Measurements from ENCODE around the gene GABRA6.

The GABRA6 gene

DNA sequence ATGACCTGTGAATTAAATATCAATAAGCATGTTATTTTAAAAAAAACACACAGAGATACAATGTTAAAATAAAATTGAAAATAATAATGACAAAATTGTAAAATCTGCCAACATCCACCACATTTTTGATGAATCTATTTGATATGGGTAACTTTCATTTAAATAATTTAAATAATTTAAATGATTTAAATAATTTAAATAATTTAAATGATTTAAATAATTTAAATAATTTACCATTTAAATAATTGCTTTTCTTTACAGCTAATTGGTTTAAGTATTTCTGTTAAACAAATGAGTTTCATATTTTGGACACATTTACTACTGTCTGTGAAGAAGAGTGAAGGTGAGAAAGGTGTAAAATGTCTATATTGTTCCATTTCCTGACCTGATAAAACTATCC, 22.1 kb upstream of the GABRA6 start:
- H3K27me3 ChIP-seq, result no peaks in the 10 kb centered on the region
- TF ChIP-seq, protein P1, sequence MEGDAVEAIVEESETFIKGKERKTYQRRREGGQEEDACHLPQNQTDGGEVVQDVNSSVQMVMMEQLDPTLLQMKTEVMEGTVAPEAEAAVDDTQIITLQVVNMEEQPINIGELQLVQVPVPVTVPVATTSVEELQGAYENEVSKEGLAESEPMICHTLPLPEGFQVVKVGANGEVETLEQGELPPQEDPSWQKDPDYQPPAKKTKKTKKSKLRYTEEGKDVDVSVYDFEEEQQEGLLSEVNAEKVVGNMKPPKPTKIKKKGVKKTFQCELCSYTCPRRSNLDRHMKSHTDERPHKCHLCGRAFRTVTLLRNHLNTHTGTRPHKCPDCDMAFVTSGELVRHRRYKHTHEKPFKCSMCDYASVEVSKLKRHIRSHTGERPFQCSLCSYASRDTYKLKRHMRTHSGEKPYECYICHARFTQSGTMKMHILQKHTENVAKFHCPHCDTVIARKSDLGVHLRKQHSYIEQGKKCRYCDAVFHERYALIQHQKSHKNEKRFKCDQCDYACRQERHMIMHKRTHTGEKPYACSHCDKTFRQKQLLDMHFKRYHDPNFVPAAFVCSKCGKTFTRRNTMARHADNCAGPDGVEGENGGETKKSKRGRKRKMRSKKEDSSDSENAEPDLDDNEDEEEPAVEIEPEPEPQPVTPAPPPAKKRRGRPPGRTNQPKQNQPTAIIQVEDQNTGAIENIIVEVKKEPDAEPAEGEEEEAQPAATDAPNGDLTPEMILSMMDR (IDR thresholded peaks at IDR 0.05), result no peak
- H3K4me1 ChIP-seq (ENCODE audit: control insufficient read depth in 1 of 2, insufficient read depth in 1 of 2, low read depth in 1 of 2, low read length in 1 of 2), result no peaks in the 10 kb centered on the region

DNA sequence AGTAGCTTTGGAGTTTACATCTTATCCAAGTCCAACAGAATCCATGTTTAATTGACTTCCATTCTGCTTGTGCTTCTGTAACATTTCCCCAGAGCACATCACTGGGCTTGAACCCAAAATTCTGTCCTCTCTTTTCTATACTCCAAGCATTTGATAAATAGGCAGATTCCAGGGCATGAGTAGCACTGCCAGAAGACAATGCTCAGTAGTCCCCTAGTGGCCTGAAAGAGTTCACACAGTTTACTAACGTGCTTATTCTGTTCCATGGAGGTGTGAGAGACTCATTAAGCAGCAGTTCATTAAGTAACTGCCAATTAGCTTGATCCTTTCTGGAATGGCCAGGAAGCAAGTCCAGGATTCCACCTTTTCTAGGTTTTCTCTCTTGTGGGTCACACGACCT, 9.4 kb upstream of the GABRA6 start:
- H3K4me3 ChIP-seq (ENCODE audit: low read depth in 1 of 2, low read length in 1 of 2), result no peak overlapping the region
- no peaks in the 10 kb centered on the region for H3K27me3 ChIP-seq
- no peaks in the 10 kb centered on the region for H3K36me3 ChIP-seq
- H3K27ac ChIP-seq, result no peak overlapping the region
- no peaks in the 10 kb centered on the region for H3K9me3 ChIP-seq
- no peaks in the 10 kb centered on the region for H3K4me1 ChIP-seq (ENCODE audit: control insufficient read depth in 1 of 2, insufficient read depth in 1 of 2, low read depth in 1 of 2, low read length in 1 of 2)
- TF ChIP-seq, protein P1 (IDR thresholded peaks at IDR 0.05), result no peak

More for the DNA sequence above, 22.1 kb upstream of the GABRA6 start:
- H3K36me3 ChIP-seq, result no peaks in the 10 kb centered on the region
- no peak overlapping the region for H3K4me3 ChIP-seq (ENCODE audit: low read depth in 1 of 2, low read length in 1 of 2)
- H3K27ac ChIP-seq, result no peak overlapping the region
- no peaks in the 10 kb centered on the region for H3K9me3 ChIP-seq

DNA sequence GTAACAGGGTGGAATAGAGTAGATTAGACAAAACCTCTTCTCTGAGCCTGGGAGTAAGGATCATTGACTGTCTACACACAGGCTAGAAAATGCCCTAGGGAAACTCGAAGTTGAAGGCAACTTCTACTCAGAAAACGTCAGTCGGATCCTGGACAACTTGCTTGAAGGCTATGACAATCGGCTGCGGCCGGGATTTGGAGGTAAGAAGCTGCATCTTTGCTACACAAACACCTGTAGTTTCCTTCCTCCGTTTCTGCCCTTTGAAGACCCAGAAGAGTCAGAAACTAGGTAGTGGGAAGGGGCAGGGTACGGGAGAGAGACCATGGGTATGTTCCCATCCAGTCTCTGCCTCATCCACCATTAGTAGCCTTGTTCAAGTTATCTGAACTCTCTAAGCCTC, 628 bp downstream of the GABRA6 start:
- no peaks in the 10 kb centered on the region for H3K36me3 ChIP-seq
- H3K4me3 ChIP-seq (ENCODE audit: low read depth in 1 of 2, low read length in 1 of 2), result no peak overlapping the region
- H3K27me3 ChIP-seq, result no peaks in the 10 kb centered on the region
- H3K9me3 ChIP-seq, result no peaks in the 10 kb centered on the region
- H3K4me1 ChIP-seq (ENCODE audit: control insufficient read depth in 1 of 2, insufficient read depth in 1 of 2, low read depth in 1 of 2, low read length in 1 of 2), result no peaks in the 10 kb centered on the region
- TF ChIP-seq, protein P1 (IDR thresholded peaks at IDR 0.05), result no peak
- no peak overlapping the region for H3K27ac ChIP-seq

DNA sequence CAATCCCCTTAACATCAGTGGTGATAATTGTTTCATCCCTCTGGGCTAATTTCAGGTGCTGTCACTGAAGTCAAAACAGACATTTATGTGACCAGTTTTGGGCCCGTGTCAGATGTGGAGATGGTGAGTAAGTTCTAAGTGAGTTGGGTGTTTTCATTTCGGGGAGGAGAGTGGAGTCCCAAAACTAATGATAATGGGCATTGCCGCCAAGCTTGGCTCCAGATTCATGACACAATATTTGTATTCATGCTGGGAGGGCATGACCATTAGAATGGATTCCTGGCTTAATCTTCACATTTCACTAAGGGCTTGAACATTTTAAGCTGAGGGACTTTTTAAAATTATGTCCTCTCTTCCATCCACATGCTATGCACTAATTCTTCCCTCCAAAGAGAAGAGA, 1.4 kb downstream of the GABRA6 start:
- TF ChIP-seq, protein P1 (IDR thresholded peaks at IDR 0.05), result no peak
- H3K9me3 ChIP-seq, result no peaks in the 10 kb centered on the region
- H3K27ac ChIP-seq, result no peak overlapping the region
- no peaks in the 10 kb centered on the region for H3K27me3 ChIP-seq
- no peaks in the 10 kb centered on the region for H3K36me3 ChIP-seq
- H3K4me3 ChIP-seq (ENCODE audit: low read depth in 1 of 2, low read length in 1 of 2), result no peak overlapping the region
- H3K4me1 ChIP-seq (ENCODE audit: control insufficient read depth in 1 of 2, insufficient read depth in 1 of 2, low read depth in 1 of 2, low read length in 1 of 2), result no peaks in the 10 kb centered on the region

DNA sequence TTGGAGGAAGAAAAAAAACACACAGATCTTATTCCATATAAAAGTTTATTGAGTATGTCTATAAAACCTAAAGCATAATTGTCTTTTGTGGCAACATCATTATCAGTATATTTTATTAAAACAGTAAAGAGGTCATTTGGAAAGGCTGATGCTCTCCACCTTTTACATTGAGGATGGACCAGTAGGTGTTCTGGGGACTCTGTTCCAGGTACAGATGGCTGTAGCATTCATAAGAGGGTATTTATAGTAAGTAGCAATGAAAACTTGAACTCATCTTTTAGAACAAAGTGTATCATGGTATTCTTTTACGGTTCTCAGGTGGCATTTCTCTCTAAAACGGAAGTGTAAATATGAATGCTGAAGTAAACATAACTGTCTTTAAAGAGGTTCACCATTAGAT, 1.8 kb downstream of the GABRA6 start:
- no peaks in the 10 kb centered on the region for H3K9me3 ChIP-seq
- H3K4me1 ChIP-seq (ENCODE audit: control insufficient read depth in 1 of 2, insufficient read depth in 1 of 2, low read depth in 1 of 2, low read length in 1 of 2), result no peaks in the 10 kb centered on the region
- TF ChIP-seq, protein P1 (IDR thresholded peaks at IDR 0.05), result no peak
- H3K4me3 ChIP-seq (ENCODE audit: low read depth in 1 of 2, low read length in 1 of 2), result no peak overlapping the region
- no peaks in the 10 kb centered on the region for H3K36me3 ChIP-seq
- H3K27me3 ChIP-seq, result no peaks in the 10 kb centered on the region
- no peak overlapping the region for H3K27ac ChIP-seq

DNA sequence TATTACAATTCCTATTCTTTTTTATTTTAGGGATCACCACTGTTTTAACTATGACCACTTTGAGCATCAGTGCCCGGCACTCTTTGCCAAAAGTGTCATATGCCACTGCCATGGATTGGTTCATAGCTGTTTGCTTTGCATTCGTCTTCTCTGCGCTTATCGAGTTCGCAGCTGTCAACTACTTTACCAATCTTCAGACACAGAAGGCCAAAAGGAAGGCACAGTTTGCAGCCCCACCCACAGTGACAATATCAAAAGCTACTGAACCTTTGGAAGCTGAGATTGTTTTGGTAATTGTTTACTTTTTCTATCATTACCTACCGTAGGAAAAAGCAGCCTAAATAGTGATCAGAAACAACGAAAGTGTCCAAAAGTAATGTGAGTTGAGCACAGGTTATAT, 6.4 kb downstream of the GABRA6 start:
- Histone ChIP-seq H3K36me3 (no peaks in the 10 kb centered on the region), H3K4me1 (ENCODE audit: control insufficient read depth in 1 of 2, insufficient read depth in 1 of 2, low read depth in 1 of 2, low read length in 1 of 2) (no peaks in the 10 kb centered on the region), H3K27me3 (no peaks in the 10 kb centered on the region), H3K4me3 (ENCODE audit: low read depth in 1 of 2, low read length in 1 of 2) (no peak overlapping the region), H3K9me3 (no peaks in the 10 kb centered on the region), H3K27ac (no peak overlapping the region)
- TF ChIP-seq, protein P1 (IDR thresholded peaks at IDR 0.05), result no peak

All from neutrophil (primary cell).